Caki2 (cell line): ENCODE data around the gene CFL1. TPM values are rescaled to one million over a fixed set of nuclear protein-coding genes. Genes with fewer than 3 reads are reported as not detected.
A peak's percentile ranks its signal among the peaks of the same experiment; 100 is the strongest.

ENCODE experiments used
- DNase-seq: peaks from one replicate; pipeline ENCODE4 v3.0.0-alpha.2; 2015; ENCODE audit warnings: low read depth
- in situ Hi-C: cut with HindIII; loops from 2 replicates; pipeline ENCODE4 v1.10.0; 2016; ENCODE audit warnings: low sequenced_read_pairs, low pct_unique_long_range_greater_than_20kb, mixed read lengths
- total RNA-seq: library from RNA; depleted of rRNA; stranded (reverse); fragments of >200 nt; shearing (Covaris generic); gene quantifications from 2 replicates; pipeline ENCODE4 v1.2.3, GENCODE V29; 2014; ENCODE audit warnings: low replicate concordance; rRNA removed

Gene CFL1
- total RNA-seq, 1 experiment from 2014 or later, result 1,200 TPM

DNA sequence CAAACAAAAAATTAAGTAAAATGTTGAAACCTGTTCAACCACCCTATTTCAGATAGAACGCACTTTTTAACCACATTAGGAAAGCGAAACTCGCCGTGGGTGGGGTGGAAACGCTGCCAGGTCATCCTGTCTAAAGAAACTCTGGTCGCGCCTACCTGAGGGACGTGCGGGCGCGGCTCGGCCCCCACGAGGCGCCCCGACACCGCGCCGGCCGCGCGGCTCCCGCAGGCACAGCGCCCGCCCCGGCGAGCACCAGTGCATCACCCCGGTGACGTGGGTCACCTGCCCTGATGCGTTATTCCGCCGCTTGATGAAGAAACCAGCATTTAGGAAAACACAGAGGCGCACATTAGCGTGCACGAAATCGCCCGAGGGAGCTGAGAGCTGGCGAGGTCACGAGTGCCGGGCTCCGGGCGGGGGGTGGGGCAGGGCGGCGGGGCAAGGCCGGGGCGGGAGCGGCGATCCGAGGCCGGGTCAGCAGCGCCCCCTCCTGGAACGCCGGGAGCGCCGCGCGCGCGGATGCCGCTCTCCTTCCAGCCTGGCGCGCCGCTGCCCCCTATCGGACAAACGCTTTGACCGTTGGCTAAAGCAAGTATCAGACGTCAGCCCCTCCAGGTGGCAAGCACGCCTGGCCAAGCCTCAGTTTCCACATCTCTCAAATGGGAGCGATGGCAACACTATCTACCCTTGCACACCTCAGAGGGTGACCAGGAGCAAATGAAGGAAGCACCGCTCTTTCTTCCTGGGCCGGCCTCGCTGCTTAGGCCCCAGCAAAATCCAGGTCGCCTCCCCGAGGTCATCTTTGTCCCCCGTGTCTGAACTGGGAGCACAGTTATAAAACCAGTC is 39.9 kb downstream of the CFL1 start:
- in situ Hi-C loops, result no loop called here
- DNase-seq, result peak; percentile 81

DNA sequence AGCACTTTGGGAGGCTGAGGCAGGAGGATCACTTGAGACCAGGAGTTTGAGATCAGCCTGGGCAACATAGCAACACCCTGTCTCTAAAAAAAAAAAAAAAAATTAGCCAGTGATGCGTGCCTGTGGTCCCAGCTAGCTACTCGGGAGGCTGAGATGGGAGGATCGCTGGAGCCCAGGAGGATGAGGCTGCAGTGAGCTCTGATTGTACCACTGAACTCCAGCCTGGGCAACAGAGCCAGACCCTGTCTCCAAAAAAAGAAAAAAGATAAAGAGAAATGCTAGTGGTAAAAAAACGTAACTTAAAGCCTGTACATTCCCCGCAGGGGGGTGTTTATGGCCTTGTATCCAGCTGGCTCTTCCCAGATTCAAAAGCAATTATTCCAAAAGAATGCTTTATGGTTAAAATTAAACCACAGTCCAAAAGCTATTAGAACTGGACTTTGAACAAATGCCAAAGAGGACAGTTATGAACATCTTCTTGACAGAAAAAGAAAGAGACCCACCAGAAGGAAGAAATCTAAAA is 40.6 kb downstream of the CFL1 start:
- DNase-seq, result peak; percentile 2
- in situ Hi-C loops, result no loop called here

DNA sequence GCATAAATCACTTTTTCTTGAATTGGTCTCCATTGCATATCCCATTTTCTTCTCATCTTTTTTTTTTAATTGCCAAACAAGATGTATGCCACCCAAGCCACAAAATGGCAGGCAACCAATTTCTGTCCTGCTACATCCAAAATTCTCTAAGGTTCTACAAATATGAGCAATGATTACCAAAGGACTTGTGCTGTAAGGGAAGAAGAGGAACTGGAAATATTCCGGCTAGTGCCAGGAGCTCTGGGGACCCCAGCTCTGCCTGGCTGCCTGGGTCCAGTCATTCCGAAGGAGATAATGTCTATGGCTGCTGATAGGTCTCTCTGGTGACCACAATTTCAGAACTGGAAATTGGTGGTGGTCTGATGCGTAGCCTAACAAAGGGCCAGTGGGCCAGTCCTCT is 41.3 kb downstream of the CFL1 start:
- in situ Hi-C loops, result no loop called here
- no peak for DNase-seq

DNA sequence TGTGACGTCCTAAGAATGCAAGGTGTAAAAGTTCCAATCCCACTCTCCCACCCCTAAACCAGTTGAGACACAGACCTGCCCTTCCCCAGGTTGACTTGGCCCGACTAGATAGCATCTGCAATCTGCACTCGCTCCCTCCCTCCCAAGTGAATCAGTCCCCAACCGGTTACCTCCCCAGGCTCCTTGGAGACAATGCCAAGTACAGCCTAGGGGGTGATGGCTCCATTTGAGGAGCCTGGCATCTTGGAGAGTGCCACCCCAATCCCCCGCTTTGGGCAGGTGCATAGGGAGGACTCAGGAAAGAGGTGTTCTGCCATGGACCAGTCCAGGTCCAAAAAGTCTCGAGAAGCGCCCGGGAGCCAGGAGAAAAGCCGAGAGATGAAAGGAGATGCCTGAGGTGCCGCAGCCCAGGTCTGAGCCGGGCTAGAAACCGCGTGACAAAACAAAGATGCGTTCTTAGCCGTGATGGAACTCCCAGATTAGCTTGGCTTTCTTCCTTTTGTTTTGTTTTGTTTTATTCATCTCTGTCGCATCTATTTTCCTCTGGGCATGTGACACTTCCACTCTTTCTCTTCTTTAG is 42.9 kb downstream of the CFL1 start:
- in situ Hi-C loops, result no loop called here
- DNase-seq, result no peak

DNA sequence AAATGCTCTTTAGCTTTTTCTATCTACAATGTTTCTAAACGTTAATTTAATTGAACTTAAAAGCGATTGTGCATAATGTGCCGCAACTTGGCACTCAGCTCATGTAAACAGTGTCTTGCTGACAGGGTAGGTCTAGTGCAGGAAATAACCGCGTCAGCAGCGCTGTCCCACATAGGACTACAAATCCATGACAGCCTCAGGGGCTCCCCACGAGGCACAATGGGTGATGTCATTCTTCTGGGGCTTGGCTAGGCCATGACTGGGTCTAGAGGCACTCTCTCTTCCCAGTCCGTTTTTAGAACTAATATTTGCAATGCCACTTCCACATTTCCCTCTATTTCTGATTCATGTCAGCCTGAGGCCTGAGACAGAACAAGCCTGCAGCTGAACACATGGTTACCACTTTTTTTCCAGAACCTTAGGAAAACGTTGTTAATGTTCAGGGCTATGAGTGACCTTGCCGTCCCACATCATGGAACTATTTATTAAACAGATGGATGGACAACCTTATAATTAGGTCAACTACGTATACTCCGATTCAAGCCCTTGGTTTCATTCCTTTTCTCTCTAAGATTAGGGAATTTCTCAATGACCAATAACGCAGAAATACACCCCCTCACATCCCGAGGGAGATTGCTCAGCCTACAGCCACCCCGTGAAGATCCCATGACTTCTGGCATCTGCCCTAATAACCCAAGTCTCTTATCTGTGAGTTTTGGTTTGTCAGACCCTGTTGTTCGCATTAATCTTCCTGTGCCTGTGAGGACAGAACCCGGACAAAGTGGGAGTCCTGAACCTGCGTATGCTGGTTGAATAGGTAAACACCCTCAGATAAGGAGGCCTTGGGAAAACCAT is 43.6 kb downstream of the CFL1 start:
- no peak for DNase-seq
- in situ Hi-C loops, result no loop called here

DNA sequence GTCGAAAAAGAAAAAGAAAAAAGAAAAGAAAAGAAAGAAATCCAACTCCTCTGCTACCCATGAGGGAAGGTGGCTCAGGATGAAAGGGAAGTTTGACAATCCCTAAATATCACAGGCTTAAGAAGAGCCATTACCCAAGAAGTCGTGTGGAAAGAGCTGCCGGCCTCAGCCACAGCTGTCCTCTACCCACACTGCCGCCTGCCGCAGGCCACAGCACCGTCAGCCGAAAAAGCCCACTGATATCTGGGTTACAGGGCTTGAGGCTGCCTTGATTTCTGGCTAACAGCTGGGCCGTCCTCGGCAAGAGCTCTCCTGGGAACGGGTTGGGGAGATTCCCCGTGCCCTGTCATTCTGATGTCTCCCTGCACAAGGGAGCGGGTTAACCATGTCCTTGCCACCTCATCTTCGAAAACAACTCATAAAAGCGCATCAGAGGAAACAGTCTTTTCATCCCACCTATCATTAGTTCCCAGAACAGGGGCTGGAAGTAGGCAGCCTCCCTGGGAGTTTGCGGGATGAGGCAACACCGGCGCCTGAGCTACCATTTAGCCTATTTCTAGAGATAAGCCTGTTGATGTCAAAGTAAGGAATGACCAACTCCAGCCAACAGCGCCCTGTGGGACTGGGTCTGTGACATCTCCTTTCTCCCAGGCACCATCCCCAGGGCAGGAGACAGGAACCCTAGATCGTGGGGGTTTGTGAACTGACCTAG is 46.1 kb downstream of the CFL1 start:
- in situ Hi-C loops, result no loop called here

DNA sequence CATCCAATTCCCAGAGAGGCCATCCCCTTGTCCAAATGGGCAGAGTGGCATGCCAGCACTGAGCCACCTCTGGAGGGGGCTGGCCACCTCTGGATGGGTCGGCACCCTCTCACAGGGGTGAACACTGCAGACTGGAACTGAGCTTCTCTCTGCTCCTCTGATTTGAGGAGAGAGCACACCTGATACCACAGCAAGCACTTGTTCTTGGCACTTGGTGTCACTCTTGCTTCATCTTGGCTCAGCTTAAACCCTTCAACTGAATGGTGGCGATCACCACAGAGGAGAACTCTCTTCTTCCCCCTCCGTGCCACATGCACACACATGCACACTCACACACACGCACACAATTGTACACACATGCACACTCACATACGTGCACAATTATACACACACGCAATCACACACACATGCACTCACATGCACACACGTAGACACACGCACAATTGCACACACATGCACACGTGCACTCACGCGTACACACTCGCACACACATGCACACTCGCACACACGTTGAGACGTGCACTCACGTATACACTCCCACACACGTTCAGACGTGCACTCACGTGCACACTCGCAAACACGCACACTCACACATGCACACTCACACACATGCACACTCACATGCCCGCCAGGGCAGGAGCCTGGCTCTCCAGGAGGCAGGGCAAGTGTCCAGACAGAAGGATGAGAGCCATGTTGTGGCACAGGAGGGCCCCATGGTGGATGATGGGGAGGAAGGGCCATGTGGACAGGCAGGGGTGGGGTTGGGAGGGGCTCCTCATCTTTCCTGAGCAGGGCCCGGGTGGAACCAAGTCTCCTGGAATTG is 47.7 kb downstream of the CFL1 start:
- DNase-seq, result no peak
- in situ Hi-C loops, result no loop called here

More for the DNA sequence above, 46.1 kb downstream of the CFL1 start:
- no peak for DNase-seq

DNA sequence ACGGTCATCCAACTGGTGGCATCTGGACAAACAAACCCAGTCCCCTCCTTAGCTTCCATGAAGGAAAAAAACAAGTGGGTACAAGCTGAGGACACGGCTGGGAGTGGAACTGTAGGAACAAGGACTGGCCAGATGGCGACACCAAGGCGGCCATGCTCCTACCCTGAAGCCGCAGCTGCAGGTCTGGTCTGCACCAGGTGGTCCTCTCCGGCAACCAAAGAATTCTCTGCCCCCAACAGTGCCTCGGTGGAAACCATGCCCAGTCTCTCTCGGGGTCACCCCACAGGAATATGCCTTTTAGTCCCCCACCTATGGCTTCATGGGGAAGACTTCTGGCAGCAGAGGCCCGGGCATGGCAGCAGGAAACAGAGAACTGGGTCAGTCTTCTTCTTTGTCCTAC is 48.5 kb downstream of the CFL1 start:
- no peak for DNase-seq

DNA sequence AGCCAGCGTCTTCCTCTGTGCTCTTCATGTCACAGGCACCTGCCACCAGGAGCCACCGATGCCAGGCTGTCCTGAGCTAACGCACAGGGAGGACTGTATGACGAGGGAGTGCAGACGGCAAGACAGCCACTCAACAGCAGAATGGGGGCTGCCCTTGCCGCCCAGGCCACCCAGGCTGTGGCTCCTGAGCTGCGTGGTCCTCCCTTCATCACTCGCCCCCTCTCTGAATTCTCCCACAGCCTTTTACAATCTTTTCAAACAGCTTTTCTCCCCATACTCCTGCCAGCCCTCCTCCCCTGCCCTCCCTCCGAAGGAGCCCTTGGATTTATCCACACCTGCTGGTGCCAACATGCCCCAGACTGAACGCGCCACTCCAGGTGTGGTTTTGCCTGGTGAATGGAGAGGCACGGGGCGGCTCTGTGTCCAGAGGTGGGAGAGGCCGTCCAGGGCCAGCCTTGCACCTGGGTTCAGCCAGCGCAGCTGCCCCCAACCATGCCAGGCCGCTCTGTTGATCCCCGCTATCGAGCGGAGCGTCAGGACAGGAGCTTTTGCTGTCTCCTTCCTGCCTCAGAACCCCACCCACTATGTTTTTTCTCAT is 49.1 kb downstream of the CFL1 start:
- in situ Hi-C loops, result no loop called here
- no peak for DNase-seq

More for the DNA sequence above, 48.5 kb downstream of the CFL1 start:
- in situ Hi-C loops, result no loop called here

DNA sequence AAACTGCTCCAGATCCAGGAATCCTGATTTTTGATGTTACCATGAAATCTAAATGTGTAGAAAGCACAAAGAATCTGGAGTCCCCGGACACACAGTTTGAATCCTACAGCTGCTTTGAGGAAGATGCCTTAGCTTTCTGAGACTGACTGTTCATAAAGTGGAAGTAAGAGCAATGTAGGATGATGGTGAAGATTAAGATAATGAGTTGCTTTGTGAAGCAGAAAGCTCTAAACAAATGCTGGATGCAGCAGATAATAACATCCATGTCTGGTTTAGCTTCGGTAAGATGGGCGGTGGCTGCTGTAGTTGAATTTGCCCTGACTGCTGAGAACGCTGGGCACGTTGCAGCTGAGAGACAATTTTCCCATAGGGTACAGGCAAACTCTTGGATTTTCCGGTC is 51.0 kb downstream of the CFL1 start:
- no peak for DNase-seq

More for the DNA sequence above, 51.0 kb downstream of the CFL1 start:
- in situ Hi-C loops, result no loop called here

Other genes with a start within 250 kb of the CFL1 start
- gene MAP3K11, start 244.0 kb downstream of the CFL1 start, total RNA-seq, result 37.2 and 40.0 TPM in 2 replicates
- 20.8 and 22.8 TPM in 2 replicates for gene PCNX3, start 242.4 kb downstream of the CFL1 start, total RNA-seq
- gene SIPA1, start 220.1 kb downstream of the CFL1 start, total RNA-seq, result 12.2 and 34.4 TPM in 2 replicates
- gene RELA, start 195.3 kb downstream of the CFL1 start, total RNA-seq, result 36.3 and 49.7 TPM in 2 replicates
- gene KAT5, start 145.9 kb downstream of the CFL1 start, total RNA-seq, result 43.6 and 71.0 TPM in 2 replicates
- 19.0 and 29.2 TPM in 2 replicates for gene RNASEH2C, start 137.4 kb downstream of the CFL1 start, total RNA-seq
- gene AP5B1, start 77.2 kb downstream of the CFL1 start, total RNA-seq, result 7.2 and 7.9 TPM in 2 replicates
- gene OVOL1, start 71.1 kb downstream of the CFL1 start, total RNA-seq, result not detected in 2 replicates
- not detected in 2 replicates for gene SNX32, start 24.2 kb downstream of the CFL1 start, total RNA-seq
- gene MUS81, start 2.3 kb upstream of the CFL1 start, total RNA-seq, result 69.0 and 76.8 TPM in 2 replicates
- 0.75 and 5.2 TPM in 2 replicates for gene EFEMP2, start 14.6 kb upstream of the CFL1 start, total RNA-seq
- gene CTSW, start 21.7 kb upstream of the CFL1 start, total RNA-seq, result not detected in 2 replicates
- gene FIBP, start 30.3 kb upstream of the CFL1 start, total RNA-seq, result 61.1 and 89.5 TPM in 2 replicates
- gene CCDC85B, start 32.5 kb upstream of the CFL1 start, total RNA-seq, result 82.6 and 121 TPM in 2 replicates
- 67.3 and 80.4 TPM in 2 replicates for gene FOSL1, start 42.2 kb upstream of the CFL1 start, total RNA-seq
- gene C11orf68, start 60.9 kb upstream of the CFL1 start, total RNA-seq, result 12.7 and 36.3 TPM in 2 replicates
- 212 and 270 TPM in 2 replicates for gene DRAP1, start 61.2 kb upstream of the CFL1 start, total RNA-seq
- gene TSGA10IP, start 87.3 kb upstream of the CFL1 start, total RNA-seq, result not detected in 2 replicates
- gene SART1, start 103.6 kb upstream of the CFL1 start, total RNA-seq, result 28.1 and 68.3 TPM in 2 replicates
- 35.4 and 53.9 TPM in 2 replicates for gene EIF1AD, start 144.0 kb upstream of the CFL1 start, total RNA-seq
- 361 and 387 TPM in 2 replicates for gene BANF1, start 144.3 kb upstream of the CFL1 start, total RNA-seq
- not detected in 2 replicates for gene CST6, start 153.8 kb upstream of the CFL1 start, total RNA-seq
- 0.67 and 2.8 TPM in 2 replicates for gene CATSPER1, start 168.3 kb upstream of the CFL1 start, total RNA-seq
- not detected in 2 replicates for gene GAL3ST3, start 191.0 kb upstream of the CFL1 start, total RNA-seq
- 191 and 216 TPM in 2 replicates for gene SF3B2, start 194.2 kb upstream of the CFL1 start, total RNA-seq
- gene PACS1, start 212.1 kb upstream of the CFL1 start, total RNA-seq, result 4.2 and 15.9 TPM in 2 replicates